Measurements from ENCODE around the gene FHIP1B. TPM values are rescaled to one million over a fixed set of nuclear protein-coding genes. Genes with fewer than 3 reads are reported as not detected.

Gene FHIP1B
- total and polyA plus RNA-seq, 11 donors: 13.1 to 30.3 (median 16.3) TPM

DNA sequence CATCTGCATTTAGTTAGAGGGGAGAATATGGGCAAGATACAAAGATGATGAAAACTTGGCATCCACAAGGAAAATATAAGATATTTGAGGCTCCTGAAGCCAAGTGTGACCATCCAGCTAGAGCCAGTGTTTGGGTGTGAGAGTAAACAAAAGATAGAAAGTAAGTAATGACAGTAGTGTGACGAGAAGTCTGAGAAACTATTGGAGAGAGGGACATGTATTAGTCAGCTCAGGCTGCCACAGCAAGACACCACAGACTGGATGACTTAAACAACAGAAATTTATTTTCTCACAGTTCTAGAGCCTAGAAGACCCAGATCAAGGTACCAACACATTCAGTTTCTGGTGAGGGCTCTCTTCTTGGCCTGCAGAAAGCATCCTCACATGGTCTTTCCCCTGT lies 18.8 kb upstream of the FHIP1B start:
- intact Hi-C loops (cut with DNase I): loop anchor here in 8 of 10 donors (5.0 to 10.0 kb wide), 6 partner anchors 44 to 228 kb away; no protein-coding TSS in a partner anchor
- Histone ChIP-seq H3K9me3 (peaks cover 0 to 3% (median 0%) of the 10 kb centered on the region in 12 donors), H3K27me3 (peaks cover 0 to 32% (median 8%) of the 10 kb centered on the region in 9 donors), H3K4me3 (no peak overlapping the region), H3K4me1 (peaks cover 0 to 23% (median 2%) of the 10 kb centered on the region in 12 donors), H3K27ac (no peak overlapping the region), H3K36me3 (no peaks in the 10 kb centered on the region)
- TF ChIP-seq, protein P1, sequence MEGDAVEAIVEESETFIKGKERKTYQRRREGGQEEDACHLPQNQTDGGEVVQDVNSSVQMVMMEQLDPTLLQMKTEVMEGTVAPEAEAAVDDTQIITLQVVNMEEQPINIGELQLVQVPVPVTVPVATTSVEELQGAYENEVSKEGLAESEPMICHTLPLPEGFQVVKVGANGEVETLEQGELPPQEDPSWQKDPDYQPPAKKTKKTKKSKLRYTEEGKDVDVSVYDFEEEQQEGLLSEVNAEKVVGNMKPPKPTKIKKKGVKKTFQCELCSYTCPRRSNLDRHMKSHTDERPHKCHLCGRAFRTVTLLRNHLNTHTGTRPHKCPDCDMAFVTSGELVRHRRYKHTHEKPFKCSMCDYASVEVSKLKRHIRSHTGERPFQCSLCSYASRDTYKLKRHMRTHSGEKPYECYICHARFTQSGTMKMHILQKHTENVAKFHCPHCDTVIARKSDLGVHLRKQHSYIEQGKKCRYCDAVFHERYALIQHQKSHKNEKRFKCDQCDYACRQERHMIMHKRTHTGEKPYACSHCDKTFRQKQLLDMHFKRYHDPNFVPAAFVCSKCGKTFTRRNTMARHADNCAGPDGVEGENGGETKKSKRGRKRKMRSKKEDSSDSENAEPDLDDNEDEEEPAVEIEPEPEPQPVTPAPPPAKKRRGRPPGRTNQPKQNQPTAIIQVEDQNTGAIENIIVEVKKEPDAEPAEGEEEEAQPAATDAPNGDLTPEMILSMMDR (IDR thresholded peaks at IDR 0.05): no peak
- TF ChIP-seq POLR2A (IDR thresholded peaks at IDR 0.05): no peak
- DNase-seq (no peak), ATAC-seq (no peak)
- 89 to 97% (median 94%) methylated on average over 1 of the region's 1 CpG for WGBS, 4 donors

DNA sequence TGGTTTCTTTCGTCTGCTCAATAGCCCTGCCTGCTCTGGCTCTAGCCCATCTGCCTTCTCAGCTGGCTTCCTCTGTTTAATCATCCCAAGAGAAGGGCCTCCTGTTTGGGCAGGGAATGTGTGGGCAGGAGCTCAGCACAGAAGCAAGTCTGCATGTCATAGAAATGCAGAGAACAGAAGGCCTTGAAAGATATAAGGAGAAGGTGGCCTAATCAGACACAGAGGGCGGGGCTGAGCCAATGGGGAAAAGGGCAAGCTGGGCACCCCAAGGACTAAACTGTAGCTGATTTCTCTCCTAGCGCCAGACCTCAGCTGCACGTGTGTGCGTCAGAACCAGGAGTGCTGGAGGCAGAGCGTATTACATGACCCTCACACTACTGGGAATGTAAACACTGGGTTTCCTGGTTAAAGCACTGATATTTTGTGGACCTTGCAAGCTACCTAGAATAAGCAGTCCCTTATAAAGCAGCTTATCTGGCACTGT lies 17.6 kb upstream of the FHIP1B start:
- H3K4me3 ChIP-seq: no peak overlapping the region
- TF ChIP-seq, protein P1 (IDR thresholded peaks at IDR 0.05): no peak
- no peak for TF ChIP-seq POLR2A (IDR thresholded peaks at IDR 0.05)
- ATAC-seq (peak in 3 of 4 donors; percentile 18 to 38 (median 31)), DNase-seq (no peak)
- H3K36me3 ChIP-seq: no peaks in the 10 kb centered on the region
- peak overlapping the region in 4 of 12 donors; percentile 9 to 70 (median 30) for H3K27ac ChIP-seq
- peaks cover 0 to 3% (median 0%) of the 10 kb centered on the region in 12 donors for H3K9me3 ChIP-seq
- H3K27me3 ChIP-seq: peaks cover 0 to 20% (median 0%) of the 10 kb centered on the region in 9 donors
- peaks cover 0 to 23% (median 2%) of the 10 kb centered on the region in 12 donors for H3K4me1 ChIP-seq
- intact Hi-C loops (cut with DNase I): loop anchor here in 8 of 10 donors (1.0 to 10.0 kb wide), 9 partner anchors 45 to 227 kb away; no protein-coding TSS in a partner anchor
- 83 to 88% (median 85%) methylated on average over 6 of the region's 6 CpGs for WGBS, 4 donors

DNA sequence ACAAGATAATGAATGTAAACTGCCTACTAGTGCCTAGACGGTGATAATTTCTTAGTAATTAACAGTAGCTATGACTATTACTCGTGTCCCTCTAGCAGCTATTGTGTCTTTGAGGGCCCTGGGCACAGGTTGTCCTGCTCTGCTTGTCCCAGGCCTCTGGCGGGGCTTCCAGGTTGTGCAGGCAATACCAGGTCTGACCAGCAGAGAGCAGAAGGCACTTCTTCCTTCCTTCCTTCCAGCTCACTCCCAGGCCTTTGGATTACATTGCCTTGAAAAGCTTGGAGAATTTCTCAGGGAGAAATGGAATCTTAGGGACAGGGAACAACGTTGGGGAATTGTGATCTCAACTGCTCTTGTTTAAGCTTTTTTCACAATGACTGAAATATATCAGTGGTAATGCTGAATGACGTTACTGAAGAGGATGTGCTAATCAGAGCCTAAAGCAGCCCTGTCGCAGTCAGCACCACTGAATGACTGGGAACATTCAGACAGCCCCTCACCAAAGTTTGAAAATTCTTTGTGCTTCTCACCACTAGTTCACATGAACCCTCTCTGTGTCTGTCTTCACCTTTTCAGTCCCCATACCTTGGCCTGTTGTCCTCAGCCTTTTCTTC lies 16.8 kb upstream of the FHIP1B start:
- Histone ChIP-seq H3K4me1 (peaks cover 0 to 23% (median 2%) of the 10 kb centered on the region in 12 donors), H3K27ac (peak overlapping the region in 4 of 12 donors; percentile 9 to 70 (median 30)), H3K4me3 (no peak overlapping the region), H3K9me3 (peaks cover 0 to 3% (median 0%) of the 10 kb centered on the region in 12 donors), H3K27me3 (peaks cover 0 to 14% (median 0%) of the 10 kb centered on the region in 9 donors), H3K36me3 (no peaks in the 10 kb centered on the region)
- DNase-seq: peak; percentile 49 to 72 (median 59)
- peak; percentile 83 to 94 (median 88) for ATAC-seq
- TF ChIP-seq, protein P1 (IDR thresholded peaks at IDR 0.05): peak; percentile 63 to 87 (median 80)
- no peak for TF ChIP-seq POLR2A (IDR thresholded peaks at IDR 0.05)
- WGBS, 4 donors: 51 to 63% (median 55%) methylated on average over 6 of the region's 6 CpGs
- intact Hi-C loops (cut with DNase I): loop anchor here in 8 of 10 donors (1.0 to 10.0 kb wide), 9 partner anchors 46 to 226 kb away; no protein-coding TSS in a partner anchor

Measured in heart left ventricle (tissue), 16 donors.